Tibial artery (tissue), 4 donors: ENCODE data around the gene SF3B6.

ENCODE experiments used
- DNase-seq, 2 donors: peaks; one replicate each; pipeline ENCODE4 v3.0.0-alpha.2; 2019
- H3K27ac ChIP-seq, 2 donors: fragments of 200-600 bp; sonication (generic) in 1 of 2; 1 replicate in 1 of 2; 2 replicates in 1 of 2; pipeline ENCODE4 v1.5.1; 2018 to 2019; ENCODE audit warnings: mild to moderate bottlenecking in 1 of 2
- H3K27me3 ChIP-seq, 2 donors: fragments of 200-600 bp; sonication (generic) in 1 of 2; one replicate each; pipeline versions ENCODE4 v1.5.1 to v1.6.0; 2016 to 2019
- H3K36me3 ChIP-seq, 3 donors: fragments of 200-600 bp; sonication (generic) in 2 of 3; one replicate each; pipeline ENCODE4 v1.5.1; 2016 to 2019; ENCODE audit warnings: mild to moderate bottlenecking in 2 of 3
- H3K4me1 ChIP-seq, 4 donors: fragments of 200-600 bp; sonication (generic) in 2 of 4; 1 replicate in 3 of 4; 2 replicates in 1 of 4; pipeline ENCODE4 v1.5.1; 2016 to 2019
- H3K4me3 ChIP-seq, 2 donors: fragments of 200-600 bp; sonication (generic) in 1 of 2; 1 replicate in 1 of 2; 2 replicates in 1 of 2; pipeline ENCODE4 v1.5.1; 2018 to 2019; ENCODE audit warnings: mild to moderate bottlenecking in 2 of 2
- H3K9me3 ChIP-seq, 3 donors: fragments of 200-600 bp; sonication (generic) in 1 of 3; one replicate each; pipeline ENCODE4 v1.5.1; 2016 to 2019
- CTCF ChIP-seq, 2 experiments: fragments of 200-600 bp in 1 of 2; fragments of 450-650 bp in 1 of 2; IDR thresholded peaks; one replicate each; pipeline ENCODE4 v1.5.1; 2017 to 2019; ENCODE audit warnings: antibody characterized with exemption in 2 of 2, mild to moderate bottlenecking in 1 of 2, moderate library complexity in 1 of 2
- intact Hi-C: fragments of 100-400 bp; cut with DNase I; formaldehyde crosslinking; loops from one replicate; pipeline ENCODE4 v1.15.0; 2023; ENCODE audit warnings: low total_unique reads

SF3B6 gene

GRCh38 chr2:24049485-24050021 lies 26.6 kb downstream of the SF3B6 start, which contains the start of gene FKBP1B:
Gene FKBP1B (plus strand): TSS chr2:24049741. CDS start chr2:24049850, 109 bp downstream.
- H3K4me3 ChIP-seq: peak within 1 kb of the TSS; percentile 68 to 80
- peak within 1 kb of the TSS; percentile 73 for H3K27ac ChIP-seq
- H3K4me1 ChIP-seq: peaks cover 0 to 42% (median 22%) of the 10 kb centered on the region in 4 donors
- peak; percentile 41 to 70 for DNase-seq
- no peak for TF ChIP-seq CTCF (IDR thresholded peaks at IDR 0.05)
- intact Hi-C loops: loop anchor here (5.0 kb wide), 1 partner anchor 33 kb away; the partner anchor contains the start of gene TP53I3
- H3K27me3 ChIP-seq: no peaks in the 10 kb centered on the region
- H3K36me3 ChIP-seq: no peaks in the 10 kb centered on the region
- H3K9me3 ChIP-seq: no peaks in the 10 kb centered on the region

GRCh38 chr2:24048769-24049484 lies 27.2 kb downstream of the SF3B6 start:
- no peak for DNase-seq
- no peak for TF ChIP-seq CTCF (IDR thresholded peaks at IDR 0.05)
- intact Hi-C loops: loop anchor here (5.0 kb wide), 1 partner anchor 33 kb away; the partner anchor contains the start of gene TP53I3
- H3K9me3 ChIP-seq: no peaks in the 10 kb centered on the region
- H3K4me1 ChIP-seq: peaks cover 0 to 42% (median 22%) of the 10 kb centered on the region in 4 donors
- H3K36me3 ChIP-seq: no peaks in the 10 kb centered on the region
- peak overlapping the region; percentile 68 to 80 for H3K4me3 ChIP-seq
- H3K27me3 ChIP-seq: no peaks in the 10 kb centered on the region
- peak overlapping the region in 1 of 2 donors; percentile 73 for H3K27ac ChIP-seq

- no peak for TF ChIP-seq CTCF (IDR thresholded peaks at IDR 0.05)
Observed at GRCh38 chr2:24047703-24048033, 28.5 kb downstream of the SF3B6 start.

GRCh38 chr2:24046930-24047702 lies 29.0 kb downstream of the SF3B6 start, which contains the start of gene WDCP:
Gene WDCP (minus strand): TSS chr2:24047391. CDS start chr2:24039494, 7,897 bp downstream.
- peak within 1 kb of the TSS; percentile 84 for H3K27ac ChIP-seq
- H3K36me3 ChIP-seq: no peaks in the 10 kb centered on the region
- intact Hi-C loops: loop anchor here (5.0 kb wide), 1 partner anchor 35 kb away; the partner anchor contains the start of gene TP53I3
- peak; percentile 98 to 99 for DNase-seq
- H3K4me1 ChIP-seq: peaks cover 0 to 42% (median 22%) of the 10 kb centered on the region in 4 donors
- H3K9me3 ChIP-seq: no peaks in the 10 kb centered on the region
- H3K4me3 ChIP-seq: peak within 1 kb of the TSS; percentile 75 to 86
- TF ChIP-seq CTCF (IDR thresholded peaks at IDR 0.05): no peak
- no peaks in the 10 kb centered on the region for H3K27me3 ChIP-seq

More at GRCh38 chr2:24047703-24048033, 28.5 kb downstream of the SF3B6 start:
- intact Hi-C loops: loop anchor here (5.0 kb wide), 1 partner anchor 35 kb away; the partner anchor contains the start of gene TP53I3
- Histone ChIP-seq H3K27me3 (no peaks in the 10 kb centered on the region), H3K27ac (peak overlapping the region in 1 of 2 donors; percentile 32), H3K9me3 (no peaks in the 10 kb centered on the region), H3K4me3 (peak overlapping the region; percentile 75 to 86), H3K36me3 (no peaks in the 10 kb centered on the region), H3K4me1 (peaks cover 0 to 42% (median 22%) of the 10 kb centered on the region in 4 donors)
- no peak for DNase-seq

GRCh38 chr2:24046599-24046929 lies 29.6 kb downstream of the SF3B6 start:
- Histone ChIP-seq H3K27me3 (no peaks in the 10 kb centered on the region), H3K27ac (peak overlapping the region; percentile 84), H3K36me3 (no peaks in the 10 kb centered on the region), H3K4me3 (peak overlapping the region; percentile 75 to 86), H3K9me3 (no peaks in the 10 kb centered on the region), H3K4me1 (peaks cover 0 to 42% (median 22%) of the 10 kb centered on the region in 4 donors)
- intact Hi-C loops: loop anchor here (5.0 kb wide), 1 partner anchor 36 kb away; the partner anchor contains the start of gene TP53I3
- DNase-seq: no peak
- TF ChIP-seq CTCF (IDR thresholded peaks at IDR 0.05): no peak
